H9 (cell line): ENCODE measurements around the gene NDUFV3. TPM values are rescaled to one million over a fixed set of nuclear protein-coding genes. Genes with fewer than 3 reads are reported as not detected.

Experiments
- DNase-seq: peaks from one replicate; pipeline ENCODE4 v3.0.0-alpha.2; 2017
- H2AFZ ChIP-seq: one replicate; pipeline ENCODE4 v1.6.1; 2013; ENCODE audit warnings: mild to moderate bottlenecking, low read length, control low read depth, moderate library complexity
- H2AK5ac ChIP-seq: 2 replicates; pipeline ENCODE4 v1.6.1; 2013; ENCODE audit warnings: low read length, control low read depth, mixed read lengths; ENCODE audit not compliant: insufficient read length
- H2BK120ac ChIP-seq: one replicate; pipeline ENCODE4 v1.6.1; 2013; ENCODE audit warnings: low read depth, mild to moderate bottlenecking, low read length, control low read depth, inconsistent platforms; ENCODE audit not compliant: poor library complexity, severe bottlenecking
- H2BK12ac ChIP-seq: 2 replicates; pipeline ENCODE4 v1.6.1; 2013; ENCODE audit warnings: low read length, control low read depth, mixed read lengths, low read depth; ENCODE audit not compliant: insufficient read length
- H2BK15ac ChIP-seq: 2 replicates; pipeline ENCODE4 v1.6.1; 2013; ENCODE audit warnings: low read depth, low read length, control low read depth
- H2BK20ac ChIP-seq: one replicate; pipeline ENCODE4 v1.6.1; 2013; ENCODE audit warnings: low read depth, mild to moderate bottlenecking, low read length, control low read depth, inconsistent platforms; ENCODE audit not compliant: poor library complexity, severe bottlenecking
- H2BK5ac ChIP-seq: 2 replicates; pipeline ENCODE4 v1.6.1; 2013; ENCODE audit warnings: low read length, control low read depth, mixed read lengths; ENCODE audit not compliant: insufficient read length
- H3K14ac ChIP-seq: 2 replicates; pipeline ENCODE4 v1.6.1; 2013; ENCODE audit warnings: low read length, control low read depth; ENCODE audit not compliant: insufficient read depth
- H3K18ac ChIP-seq: 2 replicates; pipeline ENCODE4 v1.6.1; 2013; ENCODE audit warnings: low read depth, mild to moderate bottlenecking, mixed read lengths, low read length, control low read depth; ENCODE audit not compliant: insufficient read length
- H3K23ac ChIP-seq: 2 replicates; pipeline ENCODE4 v1.6.1; 2013; ENCODE audit warnings: low read length, control low read depth, mixed read lengths, low read depth; ENCODE audit not compliant: insufficient read length
- H3K23me2 ChIP-seq: 2 replicates; pipeline ENCODE4 v1.6.1; 2013; ENCODE audit warnings: low read depth, mild to moderate bottlenecking, mixed read lengths, low read length, control low read depth; ENCODE audit not compliant: insufficient read length, poor library complexity, severe bottlenecking
- H3K27ac ChIP-seq: 2 replicates; pipeline ENCODE4 v1.5.1; 2013; ENCODE audit warnings: low read length, control low read depth, mixed read lengths, low read depth; ENCODE audit not compliant: insufficient read length
- H3K27me3 ChIP-seq: 2 replicates; pipeline ENCODE4 v1.6.1; 2013; ENCODE audit warnings: low read length, control low read depth, inconsistent platforms; ENCODE audit not compliant: insufficient read depth
- H3K4ac ChIP-seq: 2 replicates; pipeline ENCODE4 v1.6.1; 2013; ENCODE audit warnings: low read depth, mild to moderate bottlenecking, control low read depth, inconsistent platforms, low read length, moderate library complexity
- H3K4me1 ChIP-seq: 2 replicates; pipeline ENCODE4 v1.6.1; 2013; ENCODE audit warnings: low read length, control low read depth, inconsistent platforms; ENCODE audit not compliant: insufficient read depth
- H3K4me2 ChIP-seq: 2 replicates; pipeline ENCODE4 v1.6.1; 2013; ENCODE audit warnings: low read length, control low read depth, mixed read lengths; ENCODE audit not compliant: insufficient read length, insufficient read depth
- H3K56ac ChIP-seq: 2 replicates; pipeline ENCODE4 v1.6.1; 2013; ENCODE audit warnings: low read depth, mild to moderate bottlenecking, mixed read lengths, low read length, control low read depth; ENCODE audit not compliant: insufficient read length
- H3K79me1 ChIP-seq: 2 replicates; pipeline ENCODE4 v1.6.1; 2013; ENCODE audit warnings: low read depth, mild to moderate bottlenecking, moderate library complexity, low read length, control low read depth, inconsistent platforms; ENCODE audit not compliant: insufficient read depth, poor library complexity, severe bottlenecking
- H3K79me2 ChIP-seq: 2 replicates; pipeline ENCODE4 v1.6.1; 2013; ENCODE audit warnings: low read length, control low read depth, inconsistent platforms; ENCODE audit not compliant: insufficient read depth
- H3K9ac ChIP-seq: 2 replicates; pipeline ENCODE4 v1.6.1; 2013; ENCODE audit warnings: low read length, control low read depth, mixed read lengths; ENCODE audit not compliant: insufficient read length; ENCODE audit errors: extremely low read depth
- H3K9me3 ChIP-seq: one replicate; pipeline ENCODE4 v1.6.1; 2013; ENCODE audit warnings: low read depth, low read length, inconsistent platforms; ENCODE audit not compliant: control insufficient read depth
- H3T11ph ChIP-seq: one replicate; pipeline ENCODE4 v1.6.1; 2013; ENCODE audit warnings: mild to moderate bottlenecking, low read length, control low read depth, inconsistent platforms
- H4K20me1 ChIP-seq: one replicate; pipeline ENCODE4 v1.6.1; 2013; ENCODE audit not compliant: control insufficient read depth, insufficient read length, insufficient read depth
- H4K5ac ChIP-seq: 2 replicates; pipeline ENCODE4 v1.6.1; 2013; ENCODE audit warnings: low read depth, mild to moderate bottlenecking, mixed read lengths, low read length, control low read depth; ENCODE audit not compliant: insufficient read length
- H4K8ac ChIP-seq: replicated peaks from 2 replicates; pipeline ENCODE4 v1.6.1; 2013; ENCODE audit warnings: low read length, control low read depth, mixed read lengths, low read depth; ENCODE audit not compliant: insufficient read length
- H4K91ac ChIP-seq: 2 replicates; pipeline ENCODE4 v1.6.1; 2013; ENCODE audit warnings: low read depth, mild to moderate bottlenecking, moderate library complexity, mixed read lengths, low read length, control low read depth; ENCODE audit not compliant: insufficient read length
- H3K27ac Mint-ChIP-seq, 3 experiments: 2 replicates in 2 of 3; 3 replicates in 1 of 3; pipeline ENCODE4 v1.8.0; 2020 to 2021; ENCODE audit warnings: mixed read lengths in 3 of 3, mild to moderate bottlenecking in 1 of 3, moderate library complexity in 1 of 3
- H3K27me3 Mint-ChIP-seq: 2 replicates; pipeline ENCODE4 v1.8.0; 2021; ENCODE audit warnings: low read depth, mild to moderate bottlenecking, moderate library complexity, mixed read lengths
- H3K36me3 Mint-ChIP-seq, 3 experiments: 2 replicates in 2 of 3; 3 replicates in 1 of 3; pipeline ENCODE4 v1.8.0; 2020 to 2021; ENCODE audit warnings: low read depth in 3 of 3, mixed read lengths in 3 of 3; ENCODE audit not compliant: insufficient read depth in 1 of 3
- H3K4me1 Mint-ChIP-seq, 2 experiments: 2 replicates each; pipeline ENCODE4 v1.8.0; 2020; ENCODE audit warnings: mixed read lengths in 2 of 2
- H3K4me3 Mint-ChIP-seq, 2 experiments: 2 replicates in 1 of 2; 3 replicates in 1 of 2; pipeline ENCODE4 v1.8.0; 2020 to 2021; ENCODE audit warnings: mild to moderate bottlenecking in 2 of 2, mixed read lengths in 2 of 2, moderate library complexity in 1 of 2
- H3K9me3 Mint-ChIP-seq, 2 experiments: 2 replicates in 1 of 2; 3 replicates in 1 of 2; pipeline ENCODE4 v1.8.0; 2020; ENCODE audit warnings: mild to moderate bottlenecking in 2 of 2, mixed read lengths in 2 of 2, moderate library complexity in 1 of 2
- CTCF ChIP-seq: fragments of 200-600 bp; sonication (generic); conservative IDR thresholded peaks from 3 replicates; pipeline ENCODE4 v1.8.0; 2021; ENCODE audit warnings: antibody characterized with exemption, mild to moderate bottlenecking
- WGBS: extraction: QIAGEN DNeasy Blood & Tissue Kit; methylation state at CpG from one replicate; pipeline ENCODE4 v1.1.7; 2013; ENCODE audit warnings: missing lambda C conversion rate, low lambda C conversion rate, mixed read lengths; ENCODE audit not compliant: insufficient read length; ENCODE audit errors: extremely low coverage; 5-methylcytosine and 5-hydroxymethylcytosine counted together
- total RNA-seq: library from RNA; stranded (reverse); gene quantifications from 2 replicates; pipeline ENCODE4 v1.2.1, GENCODE V29; 2021

The NDUFV3 gene
- total RNA-seq, 1 experiment from 2014 or later: 35.6 TPM

DNA sequence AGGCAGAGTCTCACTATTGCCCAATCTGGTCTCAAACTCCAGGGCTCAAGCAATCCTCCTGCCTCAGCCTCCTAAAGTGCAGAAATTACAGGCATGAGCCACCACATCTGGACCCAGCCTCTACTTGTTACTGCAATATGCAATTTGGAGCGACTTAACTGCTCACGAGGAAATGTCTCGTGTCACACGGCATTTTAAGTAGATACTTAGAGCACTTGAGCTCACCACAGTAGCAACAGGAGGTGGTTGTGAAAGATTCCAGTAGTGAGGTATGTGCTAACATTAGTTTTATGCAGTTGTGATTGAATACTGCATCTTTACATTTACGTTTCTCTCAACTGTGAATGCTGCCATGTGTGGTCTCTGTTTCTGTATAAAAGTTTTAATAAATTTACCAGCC lies 5.8 kb upstream of the NDUFV3 start:
- H3K27me3 Mint-ChIP-seq: no peaks in the 10 kb centered on the region
- H3K27ac ChIP-seq: no peak overlapping the region
- H4K8ac ChIP-seq: no peak overlapping the region
- H3K9ac ChIP-seq: no peak overlapping the region
- peaks cover 0 to 10% (median 6%) of the 10 kb centered on the region in 3 experiments; a peak in 4 of 7 replicates for H3K36me3 Mint-ChIP-seq
- H2BK120ac ChIP-seq: no peak overlapping the region
- H3K56ac ChIP-seq: no peak overlapping the region
- no peaks in the 10 kb centered on the region for H3K9me3 Mint-ChIP-seq
- H3K14ac ChIP-seq: no peak overlapping the region
- no peak overlapping the region for H2BK5ac ChIP-seq
- WGBS: no CpG with 5 or more reads among the region's 5 CpGs
- no peaks in the 10 kb centered on the region for H3K9me3 ChIP-seq
- no peak overlapping the region for H3K4me3 Mint-ChIP-seq
- H3K4me2 ChIP-seq: no peak overlapping the region
- DNase-seq: no peak
- TF ChIP-seq CTCF: no peak
- no peak overlapping the region for H4K91ac ChIP-seq
- H3T11ph ChIP-seq: no peak overlapping the region
- H3K27ac Mint-ChIP-seq: no peak overlapping the region
- no peak overlapping the region for H3K4ac ChIP-seq
- no peaks in the 10 kb centered on the region; the same call in 1 of the 2 replicates for H3K4me1 ChIP-seq
- H2BK15ac ChIP-seq: no peak overlapping the region
- no peak overlapping the region for H2AFZ ChIP-seq
- no peaks in the 10 kb centered on the region for H3K79me1 ChIP-seq
- H3K23ac ChIP-seq: no peak overlapping the region
- H3K23me2 ChIP-seq: no peaks in the 10 kb centered on the region
- no peak overlapping the region for H3K18ac ChIP-seq
- H2BK20ac ChIP-seq: no peak overlapping the region
- no peak overlapping the region for H2AK5ac ChIP-seq
- no peak overlapping the region for H2BK12ac ChIP-seq
- peaks cover 4 to 7% of the 10 kb centered on the region in 2 experiments; a peak in 3 of 4 replicates for H3K4me1 Mint-ChIP-seq
- no peak overlapping the region for H4K5ac ChIP-seq
- H3K27me3 ChIP-seq: no peaks in the 10 kb centered on the region
- no peaks in the 10 kb centered on the region for H4K20me1 ChIP-seq
- H3K79me2 ChIP-seq: no peaks in the 10 kb centered on the region
